Spleen (tissue), 7 donors: ENCODE data around the gene FOXP1.

Experiments
- POLR2A ChIP-seq, 3 donors: fragments of 450-650 bp; IDR thresholded peaks; one replicate each; pipeline ENCODE4 v1.5.1; 2017; ENCODE audit warnings: antibody characterized with exemption in 3 of 3, mild to moderate bottlenecking in 1 of 3
- TF ChIP-seq, protein P1 (sequence below), 11 experiments: fragments of 200-600 bp in 7 of 11; fragments of 450-650 bp in 4 of 11; sonication (generic) in 4 of 11; IDR thresholded peaks in 8 of 11; conservative IDR thresholded peaks in 3 of 11; 1 replicate in 7 of 11; 2 replicates in 4 of 11; pipeline versions ENCODE4 v1.4.0 to v1.8.0; 2016 to 2021; ENCODE audit warnings: antibody characterized with exemption in 11 of 11, inconsistent platforms in 4 of 11, mild to moderate bottlenecking in 1 of 11
- donor health status: DM: no; HTN: no; CAD: no; lungs with moderate emphysema.
- donor health status: DM: no; HTN: no; CAD: no.
- donor health status: DM: no; HTN: no; CAD: no.

DNA sequence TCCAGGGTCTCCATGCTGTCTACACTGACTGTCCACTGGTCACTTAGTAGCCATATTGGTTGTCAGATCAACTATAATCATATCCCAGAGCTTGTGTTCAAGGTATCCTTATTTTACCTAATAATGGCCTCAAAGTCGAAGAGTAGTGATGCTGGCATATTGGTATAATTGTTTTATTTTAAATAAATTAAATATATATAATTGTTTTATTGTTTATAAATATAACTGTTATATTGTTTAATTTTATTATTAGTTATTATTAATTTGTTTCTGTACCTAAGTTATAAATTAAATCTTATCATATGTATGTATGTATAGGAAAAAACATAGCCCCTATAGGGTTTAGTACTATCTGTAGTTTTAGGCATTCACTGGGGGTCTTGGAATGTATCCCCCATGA lies 205.0 kb downstream of the FOXP1 start:
- TF ChIP-seq, protein P1, sequence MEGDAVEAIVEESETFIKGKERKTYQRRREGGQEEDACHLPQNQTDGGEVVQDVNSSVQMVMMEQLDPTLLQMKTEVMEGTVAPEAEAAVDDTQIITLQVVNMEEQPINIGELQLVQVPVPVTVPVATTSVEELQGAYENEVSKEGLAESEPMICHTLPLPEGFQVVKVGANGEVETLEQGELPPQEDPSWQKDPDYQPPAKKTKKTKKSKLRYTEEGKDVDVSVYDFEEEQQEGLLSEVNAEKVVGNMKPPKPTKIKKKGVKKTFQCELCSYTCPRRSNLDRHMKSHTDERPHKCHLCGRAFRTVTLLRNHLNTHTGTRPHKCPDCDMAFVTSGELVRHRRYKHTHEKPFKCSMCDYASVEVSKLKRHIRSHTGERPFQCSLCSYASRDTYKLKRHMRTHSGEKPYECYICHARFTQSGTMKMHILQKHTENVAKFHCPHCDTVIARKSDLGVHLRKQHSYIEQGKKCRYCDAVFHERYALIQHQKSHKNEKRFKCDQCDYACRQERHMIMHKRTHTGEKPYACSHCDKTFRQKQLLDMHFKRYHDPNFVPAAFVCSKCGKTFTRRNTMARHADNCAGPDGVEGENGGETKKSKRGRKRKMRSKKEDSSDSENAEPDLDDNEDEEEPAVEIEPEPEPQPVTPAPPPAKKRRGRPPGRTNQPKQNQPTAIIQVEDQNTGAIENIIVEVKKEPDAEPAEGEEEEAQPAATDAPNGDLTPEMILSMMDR (IDR thresholded peaks at IDR 0.05 in 8 of 11, conservative IDR thresholded peaks at IDR 0.05 in 3 of 11): no peak
- no peak for TF ChIP-seq POLR2A (IDR thresholded peaks at IDR 0.05)
